ENCODE results near the gene DCTN2. TPM values are rescaled to one million over a fixed set of nuclear protein-coding genes. Genes with fewer than 3 reads are reported as not detected.
"Not testable (repeated sequence)": the region's sequence is repeated elsewhere in the genome, so short reads cannot be mapped to it uniquely, and the experiment has no call there.

DCTN2 gene
- total RNA-seq, 3 donors from 2014 or later = 138 to 140 (median 140) TPM

DNA sequence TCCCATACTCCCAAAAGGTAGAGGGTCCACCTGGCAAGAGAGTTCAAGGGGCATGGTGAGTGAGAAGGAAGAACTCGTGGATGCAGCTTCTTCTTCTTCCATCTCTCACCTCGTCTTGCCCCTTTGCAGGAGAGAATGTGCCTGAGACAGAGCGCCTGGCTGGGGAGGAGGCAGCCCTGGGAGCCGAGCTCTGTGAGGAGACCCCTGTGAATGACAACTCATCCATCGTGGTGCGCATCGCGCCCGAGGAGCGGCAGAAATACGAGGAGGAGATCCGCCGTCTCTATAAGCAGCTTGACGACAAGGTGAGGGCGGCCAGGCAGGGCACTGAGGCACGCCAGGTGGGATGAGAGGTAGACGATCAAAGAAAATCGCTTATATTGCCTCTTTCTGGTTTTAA lies 22.9 kb upstream of the DCTN2 start:
- no peak for DNase-seq
- Histone ChIP-seq H3K36me3 (ENCODE audit: low read depth) (no peaks in the 10 kb centered on the region), H3K4me1 (ENCODE audit: low read depth) (no peaks in the 10 kb centered on the region), H3K4me3 (no peak overlapping the region), H3K9me3 (no peaks in the 10 kb centered on the region)
- intact Hi-C loops (cut with DNase I, micrococcal nuclease) = no loop called here
- TF ChIP-seq, protein P1, sequence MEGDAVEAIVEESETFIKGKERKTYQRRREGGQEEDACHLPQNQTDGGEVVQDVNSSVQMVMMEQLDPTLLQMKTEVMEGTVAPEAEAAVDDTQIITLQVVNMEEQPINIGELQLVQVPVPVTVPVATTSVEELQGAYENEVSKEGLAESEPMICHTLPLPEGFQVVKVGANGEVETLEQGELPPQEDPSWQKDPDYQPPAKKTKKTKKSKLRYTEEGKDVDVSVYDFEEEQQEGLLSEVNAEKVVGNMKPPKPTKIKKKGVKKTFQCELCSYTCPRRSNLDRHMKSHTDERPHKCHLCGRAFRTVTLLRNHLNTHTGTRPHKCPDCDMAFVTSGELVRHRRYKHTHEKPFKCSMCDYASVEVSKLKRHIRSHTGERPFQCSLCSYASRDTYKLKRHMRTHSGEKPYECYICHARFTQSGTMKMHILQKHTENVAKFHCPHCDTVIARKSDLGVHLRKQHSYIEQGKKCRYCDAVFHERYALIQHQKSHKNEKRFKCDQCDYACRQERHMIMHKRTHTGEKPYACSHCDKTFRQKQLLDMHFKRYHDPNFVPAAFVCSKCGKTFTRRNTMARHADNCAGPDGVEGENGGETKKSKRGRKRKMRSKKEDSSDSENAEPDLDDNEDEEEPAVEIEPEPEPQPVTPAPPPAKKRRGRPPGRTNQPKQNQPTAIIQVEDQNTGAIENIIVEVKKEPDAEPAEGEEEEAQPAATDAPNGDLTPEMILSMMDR (IDR thresholded peaks at IDR 0.05) = no peak
- ATAC-seq = no peak

DNA sequence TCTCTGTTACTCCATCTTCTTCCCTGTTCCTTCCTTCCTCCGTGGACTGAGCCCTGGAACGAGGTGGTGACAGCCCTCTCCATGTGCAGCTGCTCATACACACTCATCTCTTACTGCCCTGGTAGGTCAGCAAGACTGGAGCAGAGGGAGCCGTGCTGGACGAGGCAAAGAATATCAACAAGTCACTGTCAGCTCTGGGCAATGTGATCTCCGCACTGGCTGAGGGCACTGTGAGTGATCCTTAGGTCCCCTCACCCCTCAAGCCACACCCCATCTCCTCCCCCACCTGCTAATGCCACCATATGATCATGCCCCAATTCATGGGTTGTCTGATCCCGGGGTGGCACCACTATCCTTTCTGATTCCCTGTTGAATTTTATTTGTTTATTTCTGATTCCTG lies 21.8 kb upstream of the DCTN2 start:
- H3K9me3 ChIP-seq = no peaks in the 10 kb centered on the region
- intact Hi-C loops (cut with DNase I, micrococcal nuclease) = no loop called here
- no peaks in the 10 kb centered on the region for H3K4me1 ChIP-seq (ENCODE audit: low read depth)
- TF ChIP-seq, protein P1 (IDR thresholded peaks at IDR 0.05) = no peak
- ATAC-seq = no peak
- no peaks in the 10 kb centered on the region for H3K36me3 ChIP-seq (ENCODE audit: low read depth)
- no peak overlapping the region for H3K4me3 ChIP-seq
- no peak for DNase-seq

DNA sequence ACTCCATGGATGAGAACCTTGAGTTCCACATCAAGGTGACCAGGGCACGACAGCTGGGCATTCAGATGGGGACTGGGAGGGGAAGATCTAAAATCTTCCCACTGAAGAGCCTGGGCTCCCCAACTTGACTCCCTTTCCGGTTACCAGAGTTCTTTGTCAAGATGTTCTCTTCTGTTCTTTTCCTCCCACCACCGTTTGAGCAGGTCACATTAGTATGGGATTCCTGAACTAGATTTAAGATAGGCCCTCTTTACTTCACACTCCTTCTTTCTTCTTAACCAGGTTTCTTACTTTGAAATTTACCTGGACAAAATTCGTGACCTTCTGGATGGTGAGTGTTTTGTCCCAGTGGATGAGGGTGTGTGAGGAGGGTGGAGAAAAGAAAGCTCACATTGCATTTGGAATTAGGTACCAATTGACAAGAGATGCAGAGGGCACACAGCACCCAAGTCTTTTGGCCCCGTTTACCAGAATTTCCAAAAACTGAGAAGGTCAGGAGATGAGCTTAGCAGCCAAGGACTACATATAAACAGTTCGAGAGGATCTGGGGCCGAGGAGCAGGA lies 17.3 kb upstream of the DCTN2 start:
- TF ChIP-seq, protein P1 (IDR thresholded peaks at IDR 0.05) = no peak
- no peaks in the 10 kb centered on the region for H3K9me3 ChIP-seq
- no peaks in the 10 kb centered on the region for H3K4me1 ChIP-seq (ENCODE audit: low read depth)
- intact Hi-C loops (cut with DNase I, micrococcal nuclease) = no loop called here
- no peak overlapping the region for H3K4me3 ChIP-seq
- DNase-seq (no peak), ATAC-seq (no peak)
- no peaks in the 10 kb centered on the region for H3K36me3 ChIP-seq (ENCODE audit: low read depth)

DNA sequence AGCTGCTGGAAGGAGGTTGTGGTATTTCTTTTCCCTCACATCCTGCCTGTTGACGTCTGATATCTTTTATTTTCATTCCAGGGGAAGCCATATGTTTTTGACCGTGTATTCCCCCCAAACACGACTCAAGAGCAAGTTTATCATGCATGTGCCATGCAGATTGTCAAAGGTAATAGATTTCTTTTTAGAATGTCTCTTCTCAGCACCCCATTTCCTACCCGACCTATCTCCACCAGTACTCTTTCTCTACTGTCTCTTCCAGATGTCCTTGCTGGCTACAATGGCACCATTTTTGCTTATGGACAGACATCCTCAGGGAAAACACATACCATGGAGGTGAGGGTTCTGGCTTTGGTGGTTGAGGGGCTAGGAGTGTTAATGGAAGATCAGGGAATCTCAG lies 16.4 kb upstream of the DCTN2 start:
- TF ChIP-seq, protein P1 (IDR thresholded peaks at IDR 0.05) = no peak
- no peaks in the 10 kb centered on the region for H3K9me3 ChIP-seq
- intact Hi-C loops (cut with DNase I, micrococcal nuclease) = no loop called here
- H3K4me3 ChIP-seq = no peak overlapping the region
- DNase-seq (no peak), ATAC-seq (no peak)
- no peaks in the 10 kb centered on the region for H3K36me3 ChIP-seq (ENCODE audit: low read depth)
- H3K4me1 ChIP-seq (ENCODE audit: low read depth) = no peaks in the 10 kb centered on the region

DNA sequence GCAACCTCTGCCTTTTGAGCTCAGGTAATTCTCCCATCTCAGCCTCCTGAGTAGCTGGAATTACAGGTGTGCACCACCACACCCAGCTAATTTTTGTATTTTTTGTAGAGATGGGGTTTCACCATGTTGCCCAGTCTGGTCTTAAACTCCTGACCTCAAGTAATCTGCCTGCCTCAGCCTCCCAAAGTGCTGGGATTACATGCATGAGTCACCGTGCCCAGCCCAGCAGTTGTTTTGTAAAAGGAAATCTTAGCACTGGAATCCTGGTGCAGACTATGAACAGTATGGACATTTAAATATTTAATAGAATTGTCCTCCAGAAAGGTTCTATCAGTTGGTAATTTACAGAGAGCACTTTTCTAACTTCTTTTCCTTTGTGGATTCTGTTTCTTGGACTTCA lies 14.1 kb upstream of the DCTN2 start:
- H3K4me1 ChIP-seq (ENCODE audit: low read depth); DNase-seq; intact Hi-C loops (cut with DNase I, micrococcal nuclease); H3K4me3 ChIP-seq; H3K9me3 ChIP-seq; H3K36me3 ChIP-seq (ENCODE audit: low read depth); ATAC-seq: not testable (repeated sequence)

DNA sequence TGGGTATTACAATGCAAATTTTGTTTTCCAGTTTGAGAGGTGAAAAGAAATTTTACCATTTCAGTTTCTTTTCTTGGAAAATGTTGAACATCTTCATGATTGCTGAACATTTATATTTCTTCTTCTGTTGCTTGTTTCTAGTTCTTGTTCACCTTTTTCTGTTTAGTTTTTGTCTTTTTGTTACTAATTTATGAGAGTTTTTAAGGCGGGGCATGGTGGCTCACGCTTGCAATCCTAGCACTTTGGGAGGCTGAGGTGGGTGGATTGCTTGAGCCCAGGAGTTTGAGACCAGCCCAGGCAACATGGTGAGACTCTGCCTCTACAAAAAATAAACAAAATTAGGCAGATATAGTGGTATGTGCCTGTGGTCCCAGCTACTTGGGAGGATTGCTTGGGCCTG lies 13.5 kb upstream of the DCTN2 start:
- H3K4me3 ChIP-seq = no peak overlapping the region
- no peak for ATAC-seq
- DNase-seq = no peak
- no peaks in the 10 kb centered on the region for H3K36me3 ChIP-seq (ENCODE audit: low read depth)
- no peaks in the 10 kb centered on the region for H3K9me3 ChIP-seq
- H3K4me1 ChIP-seq (ENCODE audit: low read depth) = no peaks in the 10 kb centered on the region
- intact Hi-C loops (cut with DNase I, micrococcal nuclease) = no loop called here
- TF ChIP-seq, protein P1 (IDR thresholded peaks at IDR 0.05) = no peak

All from mucosa of descending colon (tissue), 3 donors.